ENCODE data around the gene FITM1.
A peak's percentile ranks its signal among the peaks of the same experiment; 100 is the strongest.

FITM1 gene

DNA sequence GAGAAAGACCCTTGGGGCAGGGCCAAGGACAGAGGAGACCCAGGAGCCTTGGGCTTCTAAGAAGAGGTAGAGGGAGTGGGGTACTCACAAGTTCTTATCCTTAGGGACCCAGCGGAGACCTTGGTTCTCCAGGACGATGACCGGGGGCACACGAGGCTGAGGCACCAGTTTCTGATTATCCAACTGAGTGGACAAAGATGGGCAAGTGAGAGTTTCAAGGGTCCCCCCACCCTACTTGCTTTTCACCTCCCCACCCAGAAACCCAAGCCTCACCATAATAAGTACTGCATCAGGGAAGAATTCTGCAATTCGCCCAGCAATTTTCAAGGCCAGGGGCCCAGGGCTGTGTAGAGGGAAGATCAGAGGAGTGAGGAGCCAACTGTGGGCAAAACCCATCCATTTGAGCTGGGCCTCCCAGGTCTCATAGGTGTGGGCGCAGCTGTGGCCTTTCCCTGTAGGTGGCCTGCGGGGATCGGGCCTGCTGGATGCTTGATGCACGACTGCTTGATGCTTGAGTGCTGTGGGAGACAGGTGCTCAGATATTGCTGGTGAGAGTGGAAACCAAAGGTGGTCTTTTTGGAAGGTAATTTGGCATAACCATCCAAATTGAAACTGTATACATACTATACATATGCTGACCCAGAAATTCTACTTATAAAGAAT is 8.9 kb downstream of the FITM1 start:
- DNase-seq (ENCODE audit: low spot score), result no peak
- TF ChIP-seq CTCF (IDR thresholded peaks at IDR 0.05; ENCODE audit: extremely low read depth, missing control alignments), result no peak

DNA sequence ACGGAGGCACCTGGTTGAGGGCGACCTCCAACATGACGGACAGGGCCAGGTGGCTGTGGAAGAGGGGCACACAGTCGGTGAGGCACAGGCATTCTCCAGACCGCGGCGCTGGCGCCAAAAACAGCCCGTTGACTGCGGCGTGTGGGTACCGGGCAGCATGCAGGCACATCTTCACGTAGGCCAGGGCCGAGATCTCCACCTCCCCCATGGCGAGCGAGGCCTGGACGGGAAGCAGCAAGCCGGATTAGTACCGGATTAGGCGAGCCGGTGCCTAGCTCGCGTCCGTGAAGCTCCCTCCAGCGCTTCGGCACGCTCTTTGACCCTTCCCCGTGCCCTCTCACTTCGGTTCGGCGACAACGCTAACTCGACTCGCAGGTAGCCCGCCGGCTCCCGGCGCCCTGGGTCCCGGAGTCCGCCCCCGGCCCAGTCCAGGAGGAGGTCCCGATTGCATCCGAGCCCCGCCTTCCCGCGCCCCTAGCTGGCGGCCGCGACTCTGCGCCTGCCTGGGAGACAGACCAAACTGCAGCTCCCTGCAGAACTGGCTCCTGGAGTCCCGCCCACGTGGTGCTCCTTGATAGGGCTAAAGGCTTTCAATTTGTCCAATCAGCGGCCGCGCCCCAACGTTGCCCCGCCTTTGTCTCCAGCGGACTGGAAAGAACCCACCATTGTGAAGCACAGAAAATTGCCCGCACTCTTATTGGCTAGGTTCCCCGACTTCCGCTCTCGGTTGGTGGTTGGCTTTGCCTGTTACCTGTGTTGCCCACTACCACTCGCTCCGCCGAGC is 10.8 kb downstream of the FITM1 start, which contains the start of gene EMC9:
Gene EMC9 (minus strand): TSS at position 495 of the 784 bp plus-strand sequence. CDS start 287 bp downstream, at position 208.
- TF ChIP-seq CTCF (IDR thresholded peaks at IDR 0.05; ENCODE audit: extremely low read depth, missing control alignments), result no peak
- peak; percentile 95 for DNase-seq (ENCODE audit: low spot score)

- DNase-seq (ENCODE audit: low spot score), result no peak
These were observed 13.1 kb downstream of the FITM1 start for GRCh38 chr14:24143511-24143910.

GRCh38 chr14:24144451-24144850 is 14.0 kb downstream of the FITM1 start:
- no peak for DNase-seq (ENCODE audit: low spot score)

More at GRCh38 chr14:24143511-24143910, 13.1 kb downstream of the FITM1 start:
- TF ChIP-seq CTCF (IDR thresholded peaks at IDR 0.05; ENCODE audit: extremely low read depth, missing control alignments), result no peak

GRCh38 chr14:24145219-24145618 is 14.8 kb downstream of the FITM1 start:
- no peak for DNase-seq (ENCODE audit: low spot score)
- no peak for TF ChIP-seq CTCF (IDR thresholded peaks at IDR 0.05; ENCODE audit: extremely low read depth, missing control alignments)

More at GRCh38 chr14:24144451-24144850, 14.0 kb downstream of the FITM1 start:
- no peak for TF ChIP-seq CTCF (IDR thresholded peaks at IDR 0.05; ENCODE audit: extremely low read depth, missing control alignments)

GRCh38 chr14:24145690-24146452 is 15.4 kb downstream of the FITM1 start:
- TF ChIP-seq CTCF (IDR thresholded peaks at IDR 0.05; ENCODE audit: extremely low read depth, missing control alignments), result no peak
- no peak for DNase-seq (ENCODE audit: low spot score)
